WI38 (cell line): Measurements from ENCODE around the gene HS1BP3.
A peak's percentile ranks its signal among the peaks of the same experiment; 100 is the strongest.

Source experiments
- H3K4me3 ChIP-seq: 2 replicates; pipeline ENCODE4 v1.5.1; 2011; ENCODE audit warnings: low read depth, mild to moderate bottlenecking, control low read depth, low read length
- CTCF ChIP-seq: IDR thresholded peaks from 2 replicates; pipeline ENCODE4 v1.5.1; 2012; ENCODE audit warnings: low read depth, mild to moderate bottlenecking, control low read depth, low read length

Gene HS1BP3

GRCh38 chr2:20661421-20662307 lies 10.8 kb upstream of the HS1BP3 start:
- TF ChIP-seq CTCF = peak; percentile 95
- H3K4me3 ChIP-seq = no peak overlapping the region

- TF ChIP-seq CTCF = no peak
- no peak overlapping the region for H3K4me3 ChIP-seq
Observed at GRCh38 chr2:20660506-20661420, 9.9 kb upstream of the HS1BP3 start.

- no peak for TF ChIP-seq CTCF
- H3K4me3 ChIP-seq = no peak overlapping the region
Observed at GRCh38 chr2:20657522-20658235, 6.8 kb upstream of the HS1BP3 start.

GRCh38 chr2:20656561-20656960 lies 5.7 kb upstream of the HS1BP3 start:
- no peak for TF ChIP-seq CTCF
- H3K4me3 ChIP-seq = no peak overlapping the region

GRCh38 chr2:20654535-20654813 lies 3.6 kb upstream of the HS1BP3 start:
- no peak for TF ChIP-seq CTCF
- H3K4me3 ChIP-seq = no peak overlapping the region

- no peak for TF ChIP-seq CTCF
- no peak overlapping the region for H3K4me3 ChIP-seq
Observed at GRCh38 chr2:20653695-20654534, 3.0 kb upstream of the HS1BP3 start.
